GM12801 (cell line): ENCODE measurements around the gene GRM8.

Experiments used
- TF ChIP-seq, protein P1 (sequence below): IDR thresholded peaks from one replicate; pipeline ENCODE4 v1.5.1; 2011; ENCODE audit warnings: control low read depth; ENCODE audit not compliant: insufficient read length; ENCODE audit errors: extremely low read depth

Gene GRM8

GRCh38 chr7:126486806-126487205, 765.9 kb downstream of the GRM8 start:
- TF ChIP-seq, protein P1, sequence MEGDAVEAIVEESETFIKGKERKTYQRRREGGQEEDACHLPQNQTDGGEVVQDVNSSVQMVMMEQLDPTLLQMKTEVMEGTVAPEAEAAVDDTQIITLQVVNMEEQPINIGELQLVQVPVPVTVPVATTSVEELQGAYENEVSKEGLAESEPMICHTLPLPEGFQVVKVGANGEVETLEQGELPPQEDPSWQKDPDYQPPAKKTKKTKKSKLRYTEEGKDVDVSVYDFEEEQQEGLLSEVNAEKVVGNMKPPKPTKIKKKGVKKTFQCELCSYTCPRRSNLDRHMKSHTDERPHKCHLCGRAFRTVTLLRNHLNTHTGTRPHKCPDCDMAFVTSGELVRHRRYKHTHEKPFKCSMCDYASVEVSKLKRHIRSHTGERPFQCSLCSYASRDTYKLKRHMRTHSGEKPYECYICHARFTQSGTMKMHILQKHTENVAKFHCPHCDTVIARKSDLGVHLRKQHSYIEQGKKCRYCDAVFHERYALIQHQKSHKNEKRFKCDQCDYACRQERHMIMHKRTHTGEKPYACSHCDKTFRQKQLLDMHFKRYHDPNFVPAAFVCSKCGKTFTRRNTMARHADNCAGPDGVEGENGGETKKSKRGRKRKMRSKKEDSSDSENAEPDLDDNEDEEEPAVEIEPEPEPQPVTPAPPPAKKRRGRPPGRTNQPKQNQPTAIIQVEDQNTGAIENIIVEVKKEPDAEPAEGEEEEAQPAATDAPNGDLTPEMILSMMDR, result no peak

GRCh38 chr7:126485791-126486190, 767.0 kb downstream of the GRM8 start:
- TF ChIP-seq, protein P1, result no peak

DNA sequence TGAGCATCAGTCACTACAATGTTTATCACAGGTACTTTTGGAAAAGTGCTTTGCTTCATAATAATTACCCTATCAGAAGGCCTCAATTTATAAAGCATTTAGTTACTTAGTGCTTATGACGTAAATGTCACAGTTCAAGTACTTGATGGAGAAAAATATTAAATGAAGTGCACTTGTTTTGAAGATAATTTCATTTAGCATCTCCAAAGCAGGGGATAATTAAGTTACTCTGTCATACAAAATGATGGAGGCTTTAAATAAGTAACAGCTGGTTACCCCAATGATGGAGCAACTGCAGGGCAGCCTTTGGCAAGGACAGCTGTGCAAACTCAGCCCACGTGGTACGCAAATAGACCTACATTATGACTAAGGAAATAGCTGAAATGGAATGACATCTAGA, 768.8 kb downstream of the GRM8 start:
- TF ChIP-seq, protein P1, result no peak

DNA sequence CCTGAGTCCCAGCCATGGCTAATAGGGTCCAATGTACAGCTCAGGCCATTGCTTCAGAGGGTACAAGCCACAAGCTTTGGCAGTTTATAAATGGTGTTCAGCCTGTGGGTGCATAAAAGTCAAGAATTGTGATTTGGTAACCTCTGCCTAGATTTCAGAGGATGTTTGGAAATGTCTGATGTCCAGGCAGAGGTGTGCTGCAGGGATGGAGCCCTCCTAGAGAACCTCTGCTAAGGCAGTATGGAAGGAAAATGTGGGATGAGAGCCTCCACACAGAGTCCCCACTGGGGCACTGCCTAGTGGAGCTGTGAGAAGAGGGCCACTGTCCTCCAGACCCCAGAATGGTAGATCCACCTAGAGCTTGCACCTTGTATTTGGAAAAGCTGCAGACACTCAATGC, 779.9 kb downstream of the GRM8 start:
- TF ChIP-seq, protein P1, result no peak

GRCh38 chr7:126462405-126462804, 790.3 kb downstream of the GRM8 start:
- TF ChIP-seq, protein P1, result no peak

DNA sequence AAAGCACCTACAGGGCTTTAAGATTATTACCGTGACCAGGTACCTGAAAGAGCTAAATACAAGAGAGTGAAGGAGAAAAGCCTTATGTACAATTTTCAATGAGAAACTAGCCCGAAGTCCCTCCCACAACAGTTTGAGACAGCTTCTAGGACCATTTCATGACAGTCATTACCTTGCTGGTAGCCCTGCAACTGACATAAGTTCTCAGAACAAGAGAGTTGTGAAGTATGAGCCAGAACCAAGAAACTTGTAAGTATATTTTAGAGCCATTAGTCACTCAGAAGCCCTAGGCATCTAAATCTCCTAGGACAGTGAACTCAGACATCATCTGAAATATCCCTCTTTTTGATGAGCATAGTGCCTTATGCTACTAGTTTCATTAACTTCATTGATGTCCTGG, 792.1 kb downstream of the GRM8 start:
- TF ChIP-seq, protein P1, result no peak

GRCh38 chr7:126453104-126453503, 799.6 kb downstream of the GRM8 start:
- TF ChIP-seq, protein P1, result no peak

GRCh38 chr7:126450269-126450671, 802.5 kb downstream of the GRM8 start:
- TF ChIP-seq, protein P1, result no peak
